Measurements from ENCODE around the gene WDFY1.

The WDFY1 gene

GRCh38 chr2:223841436-223842190 lies 103.5 kb downstream of the WDFY1 start:
- no peak for DNase-seq
- in situ Hi-C loops (cut with HindIII; ENCODE audit: low pct_ligation_motif_present, low pct_unique_long_range_greater_than_20kb, low sequenced_read_pairs): no loop called here

- DNase-seq: peak; percentile 82
- in situ Hi-C loops (cut with HindIII; ENCODE audit: low pct_ligation_motif_present, low pct_unique_long_range_greater_than_20kb, low sequenced_read_pairs): no loop called here
Measured at GRCh38 chr2:223837287-223838061, 107.7 kb downstream of the WDFY1 start, which contains the start of gene AP1S3. AP1S3 (minus strand) TSS chr2:223837582; CDS start chr2:223837450, 132 bp downstream.

- in situ Hi-C loops (cut with HindIII; ENCODE audit: low pct_ligation_motif_present, low pct_unique_long_range_greater_than_20kb, low sequenced_read_pairs): no loop called here
- DNase-seq: no peak
Measured at GRCh38 chr2:223835701-223836532, 109.2 kb downstream of the WDFY1 start.

- no peak for DNase-seq
- in situ Hi-C loops (cut with HindIII; ENCODE audit: low pct_ligation_motif_present, low pct_unique_long_range_greater_than_20kb, low sequenced_read_pairs): no loop called here
Measured at GRCh38 chr2:223834431-223834830, 110.7 kb downstream of the WDFY1 start.

GRCh38 chr2:223832241-223832903 lies 112.8 kb downstream of the WDFY1 start:
- DNase-seq: no peak

GRCh38 chr2:223829128-223829527 lies 116.0 kb downstream of the WDFY1 start:
- no peak for DNase-seq
- in situ Hi-C loops (cut with HindIII; ENCODE audit: low pct_ligation_motif_present, low pct_unique_long_range_greater_than_20kb, low sequenced_read_pairs): no loop called here

More at GRCh38 chr2:223832241-223832903, 112.8 kb downstream of the WDFY1 start:
- in situ Hi-C loops (cut with HindIII; ENCODE audit: low pct_ligation_motif_present, low pct_unique_long_range_greater_than_20kb, low sequenced_read_pairs): no loop called here

GRCh38 chr2:223828314-223828713 lies 116.8 kb downstream of the WDFY1 start:
- DNase-seq: no peak
- in situ Hi-C loops (cut with HindIII; ENCODE audit: low pct_ligation_motif_present, low pct_unique_long_range_greater_than_20kb, low sequenced_read_pairs): no loop called here

GRCh38 chr2:223826995-223827394 lies 118.1 kb downstream of the WDFY1 start:
- no peak for DNase-seq
- in situ Hi-C loops (cut with HindIII; ENCODE audit: low pct_ligation_motif_present, low pct_unique_long_range_greater_than_20kb, low sequenced_read_pairs): no loop called here

All from ACHN (cell line).